SU-DHL-6 (cell line): Measurements from ENCODE around the gene NANOS3.

ENCODE experiments used
- EZH2phosphoT487 ChIP-seq: fragments of 200-600 bp; sonication (generic), shearing (Covaris generic); conservative IDR thresholded peaks from 2 replicates; pipeline ENCODE4 v1.6.1; 2018; ENCODE audit warnings: mild to moderate bottlenecking, antibody characterized with exemption, low read length, moderate library complexity, mixed read lengths
- TF ChIP-seq, protein P1 (sequence below): fragments of 200-600 bp; sonication (generic); IDR thresholded peaks from one replicate; pipeline ENCODE4 v1.5.1; 2017; ENCODE audit warnings: antibody characterized with exemption, mild to moderate bottlenecking, low read length, moderate library complexity; ENCODE audit not compliant: insufficient read depth, poor library complexity, severe bottlenecking

DNA sequence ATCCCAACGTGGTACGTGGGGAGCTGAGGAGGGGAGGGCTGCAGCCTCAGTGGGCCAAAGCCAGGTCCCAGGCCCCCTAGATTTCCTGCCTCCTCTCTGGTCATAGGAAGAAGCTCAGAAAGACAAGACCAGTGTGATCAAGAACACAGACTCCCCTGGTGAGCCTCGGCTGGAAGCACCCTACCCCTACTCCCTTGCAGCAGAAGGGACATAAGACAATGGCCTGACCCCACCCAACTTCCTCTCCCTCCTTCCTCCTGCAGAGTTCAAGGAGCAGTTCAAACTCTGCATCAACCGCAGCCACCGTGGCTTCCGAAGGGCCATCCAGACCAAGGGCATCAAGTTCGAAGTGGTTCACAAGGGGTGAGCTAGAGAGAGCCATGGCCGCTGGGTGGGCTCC, 49.8 kb downstream of the NANOS3 start:
- TF ChIP-seq, protein P1, sequence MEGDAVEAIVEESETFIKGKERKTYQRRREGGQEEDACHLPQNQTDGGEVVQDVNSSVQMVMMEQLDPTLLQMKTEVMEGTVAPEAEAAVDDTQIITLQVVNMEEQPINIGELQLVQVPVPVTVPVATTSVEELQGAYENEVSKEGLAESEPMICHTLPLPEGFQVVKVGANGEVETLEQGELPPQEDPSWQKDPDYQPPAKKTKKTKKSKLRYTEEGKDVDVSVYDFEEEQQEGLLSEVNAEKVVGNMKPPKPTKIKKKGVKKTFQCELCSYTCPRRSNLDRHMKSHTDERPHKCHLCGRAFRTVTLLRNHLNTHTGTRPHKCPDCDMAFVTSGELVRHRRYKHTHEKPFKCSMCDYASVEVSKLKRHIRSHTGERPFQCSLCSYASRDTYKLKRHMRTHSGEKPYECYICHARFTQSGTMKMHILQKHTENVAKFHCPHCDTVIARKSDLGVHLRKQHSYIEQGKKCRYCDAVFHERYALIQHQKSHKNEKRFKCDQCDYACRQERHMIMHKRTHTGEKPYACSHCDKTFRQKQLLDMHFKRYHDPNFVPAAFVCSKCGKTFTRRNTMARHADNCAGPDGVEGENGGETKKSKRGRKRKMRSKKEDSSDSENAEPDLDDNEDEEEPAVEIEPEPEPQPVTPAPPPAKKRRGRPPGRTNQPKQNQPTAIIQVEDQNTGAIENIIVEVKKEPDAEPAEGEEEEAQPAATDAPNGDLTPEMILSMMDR: no peak
- TF ChIP-seq EZH2phosphoT487: no peak
